ENCODE measurements around the gene PRKAR1B.
A peak's percentile ranks its signal among the peaks of the same experiment; 100 is the strongest.
"Not testable (repeated sequence)": the region's sequence is repeated elsewhere in the genome, so short reads cannot be mapped to it uniquely, and the experiment has no call there.

PRKAR1B gene

GRCh38 chr7:665736-666453 lies 61.2 kb downstream of the PRKAR1B start:
- DNase-seq = peak; percentile 7

GRCh38 chr7:664997-665735 lies 61.9 kb downstream of the PRKAR1B start:
- peak; percentile 6 for DNase-seq

DNA sequence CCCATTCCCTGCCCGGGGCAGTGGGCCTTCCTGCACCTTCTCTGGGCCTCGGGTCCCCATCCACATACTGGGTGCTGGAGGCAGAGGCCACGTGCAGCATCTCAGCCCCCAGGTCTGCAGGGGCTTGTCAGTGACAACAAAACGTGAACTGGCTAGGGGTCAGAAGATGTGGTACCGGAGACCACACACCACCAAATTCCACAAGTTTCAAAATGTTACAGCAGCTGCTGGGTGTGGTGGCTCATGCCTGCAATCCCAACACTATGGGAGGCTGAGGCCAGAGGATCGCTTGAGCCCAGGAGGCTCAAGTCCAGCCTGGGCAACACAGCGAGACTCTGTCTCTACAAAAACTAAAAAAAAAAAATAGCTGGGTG lies 62.7 kb downstream of the PRKAR1B start:
- peak; percentile 11 for DNase-seq

- DNase-seq = no peak
Measured at GRCh38 chr7:662576-662975, 64.5 kb downstream of the PRKAR1B start.

- no peak for DNase-seq
Measured at GRCh38 chr7:659996-660395, 67.1 kb downstream of the PRKAR1B start.

DNA sequence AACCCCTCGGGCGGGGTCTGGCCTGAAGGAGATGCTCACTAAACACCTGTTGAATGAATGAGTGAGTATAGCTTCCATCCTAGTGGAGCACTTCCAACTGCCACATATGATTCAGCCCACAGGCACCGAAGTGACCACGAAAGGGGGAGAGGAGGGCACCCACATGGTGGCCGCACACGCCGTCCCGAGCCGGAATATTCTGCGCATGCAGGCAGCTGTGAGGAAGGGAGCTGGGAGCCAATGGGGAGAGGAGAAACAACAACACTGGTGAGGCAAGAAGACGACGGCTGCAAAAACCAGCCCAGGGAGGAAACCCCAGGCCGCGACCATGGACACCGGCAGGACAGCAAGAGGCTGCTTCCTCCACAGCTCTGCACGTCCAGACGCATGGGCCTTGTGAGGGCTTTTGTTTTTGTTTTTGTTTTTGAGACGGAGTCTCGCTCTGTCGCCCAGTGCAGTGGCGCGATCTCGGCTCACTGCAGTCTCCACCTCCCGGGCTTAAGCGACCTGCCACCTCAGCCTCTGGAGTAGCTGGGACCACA lies 67.7 kb downstream of the PRKAR1B start:
- DNase-seq = no peak

- DNase-seq = no peak
Measured at GRCh38 chr7:657565-658119, 69.4 kb downstream of the PRKAR1B start.

DNA sequence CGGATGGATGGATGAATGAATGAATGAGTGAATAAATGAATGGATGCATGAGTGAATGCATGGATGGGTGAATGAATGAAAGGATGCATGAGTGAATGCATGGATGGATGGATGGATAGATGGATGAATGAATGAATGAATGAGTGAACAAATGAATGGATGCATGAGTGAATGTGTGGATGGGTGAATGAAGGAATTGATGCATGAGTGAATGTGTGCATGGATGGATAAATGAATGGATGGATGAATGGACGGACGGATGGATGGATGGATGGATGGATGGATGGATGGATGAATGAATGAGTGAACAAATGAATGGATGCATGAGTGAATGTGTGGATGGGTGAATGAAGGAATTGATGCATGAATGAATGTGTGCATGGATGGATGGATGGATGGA lies 70.1 kb downstream of the PRKAR1B start:
- DNase-seq = not testable (repeated sequence)

GRCh38 chr7:655758-656157 lies 71.3 kb downstream of the PRKAR1B start:
- no peak for DNase-seq

DNA sequence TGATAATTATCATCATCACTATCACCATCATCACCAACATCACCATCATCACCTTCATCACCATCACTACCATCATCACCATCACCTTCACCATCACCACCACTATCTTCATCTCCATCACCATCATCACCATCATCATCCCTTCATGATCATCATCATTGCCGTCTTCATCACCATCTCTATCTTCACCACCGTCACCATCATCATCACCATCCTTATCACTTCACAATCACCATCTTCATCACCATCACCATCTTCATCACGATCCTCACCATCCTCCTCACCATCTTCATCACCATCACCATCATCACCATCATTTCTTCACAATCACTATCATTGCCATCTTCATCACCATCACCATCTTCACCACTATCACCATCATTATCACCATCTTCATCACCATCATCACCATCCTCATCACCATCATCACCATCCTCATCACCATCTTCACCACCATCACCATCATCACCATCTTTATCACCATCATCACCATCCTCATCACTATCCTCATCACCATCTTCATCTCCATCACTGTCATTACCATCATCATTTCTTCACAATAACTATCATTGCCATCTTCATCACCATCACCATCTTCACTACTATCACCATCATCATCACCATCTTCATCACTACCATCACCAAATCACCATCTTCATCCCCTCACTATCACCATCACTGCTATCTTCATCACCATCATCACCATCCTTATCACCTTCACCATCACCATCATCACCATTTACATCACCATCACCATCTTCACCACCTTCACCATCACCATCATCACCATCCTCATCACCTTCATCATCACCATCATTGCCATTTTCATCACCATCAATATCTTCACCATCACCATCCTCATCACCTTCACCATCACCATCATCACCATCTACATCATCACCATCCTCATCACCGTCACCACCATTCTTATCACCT lies 73.0 kb downstream of the PRKAR1B start:
- no peak for DNase-seq

- no peak for DNase-seq
Measured at GRCh38 chr7:652881-653280, 74.2 kb downstream of the PRKAR1B start.

DNA sequence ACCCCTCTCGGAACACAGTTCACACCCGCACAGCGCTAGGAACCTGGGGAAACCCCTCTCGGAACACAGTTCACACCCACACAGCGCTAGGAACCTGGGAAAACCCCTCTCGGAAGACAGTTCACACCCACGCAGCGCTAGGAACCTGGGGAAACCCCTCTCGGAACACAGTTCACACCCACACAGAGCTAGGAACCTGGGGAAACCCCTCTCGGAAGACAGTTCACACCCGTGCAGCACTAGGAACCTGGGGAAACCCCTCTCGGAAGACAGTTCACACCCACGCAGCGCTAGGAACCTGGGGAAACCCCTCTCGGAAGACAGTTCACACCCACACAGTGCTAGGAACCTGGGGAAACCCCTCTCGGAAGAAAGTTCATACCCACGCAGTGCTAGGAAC lies 74.9 kb downstream of the PRKAR1B start:
- not testable (repeated sequence) for DNase-seq

GRCh38 chr7:651032-651728 lies 75.9 kb downstream of the PRKAR1B start:
- no peak for DNase-seq

- no peak for DNase-seq
Measured at GRCh38 chr7:650339-651031, 76.6 kb downstream of the PRKAR1B start.

GRCh38 chr7:646951-647350 lies 80.1 kb downstream of the PRKAR1B start:
- no peak for DNase-seq

DNA sequence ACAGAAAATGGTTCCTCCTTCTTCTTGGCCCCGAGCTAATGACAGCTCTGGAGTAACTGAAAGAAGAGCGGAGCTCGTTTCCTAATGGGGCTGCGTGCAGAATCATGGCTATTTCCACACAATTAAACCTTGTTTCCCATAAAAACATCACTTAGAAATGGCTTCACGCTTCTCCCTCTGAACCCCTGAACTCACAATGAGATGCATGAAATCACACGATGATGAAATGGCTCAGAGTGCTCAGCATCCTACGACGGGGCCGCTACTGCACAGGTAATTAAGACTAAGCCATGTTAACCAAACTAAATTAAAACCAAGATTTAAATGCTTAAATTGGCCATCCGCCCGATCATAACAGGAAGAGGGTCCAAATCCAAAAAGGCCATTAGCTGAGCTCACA lies 80.6 kb downstream of the PRKAR1B start:
- no peak for DNase-seq

GRCh38 chr7:645606-646005 lies 81.5 kb downstream of the PRKAR1B start:
- no peak for DNase-seq

DNA sequence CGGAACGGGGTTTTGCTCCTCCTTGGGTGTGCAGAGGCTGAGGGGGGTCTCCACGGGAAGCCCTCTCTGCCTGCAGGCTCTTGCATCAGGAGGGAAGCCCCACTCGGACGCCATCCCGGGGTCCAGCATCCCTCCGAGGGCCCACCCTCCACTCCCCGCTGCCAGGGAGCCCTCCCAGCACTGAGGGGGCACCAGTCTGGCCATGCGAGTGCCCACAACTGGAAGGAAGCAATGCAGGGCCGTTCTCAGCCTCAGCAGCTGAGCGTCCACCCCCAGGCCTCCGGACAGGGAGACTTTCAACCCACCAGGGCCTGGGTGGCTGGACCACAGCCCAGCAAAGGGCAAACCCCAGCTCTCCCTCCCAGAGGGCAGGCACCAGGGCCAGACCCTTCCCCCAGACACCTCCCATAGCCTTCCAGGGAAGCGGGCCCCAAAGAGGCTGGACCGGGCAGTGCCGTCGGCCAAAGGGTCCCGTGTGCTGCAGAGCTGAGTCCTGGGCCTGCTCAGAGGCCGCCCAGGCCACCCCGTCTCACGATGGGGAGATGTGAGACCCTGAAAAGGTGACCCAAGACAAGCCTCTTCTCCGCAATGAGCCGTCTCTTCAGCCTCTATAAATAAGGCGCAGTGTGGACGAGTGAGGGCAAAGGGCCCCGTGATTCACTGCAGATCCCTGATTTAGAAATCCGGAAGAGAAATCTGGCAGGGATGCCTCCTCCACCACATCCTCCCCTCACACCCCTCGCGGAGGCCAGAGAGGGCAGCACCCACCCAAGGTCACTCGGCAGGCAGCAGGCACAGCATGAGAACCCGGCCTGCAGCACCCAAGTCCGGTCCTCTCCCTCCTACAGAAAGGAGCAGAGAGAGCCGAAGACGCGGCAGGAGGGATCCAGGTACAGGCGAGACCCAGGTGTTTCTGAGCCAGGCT lies 82.4 kb downstream of the PRKAR1B start:
- no peak for DNase-seq

DNA sequence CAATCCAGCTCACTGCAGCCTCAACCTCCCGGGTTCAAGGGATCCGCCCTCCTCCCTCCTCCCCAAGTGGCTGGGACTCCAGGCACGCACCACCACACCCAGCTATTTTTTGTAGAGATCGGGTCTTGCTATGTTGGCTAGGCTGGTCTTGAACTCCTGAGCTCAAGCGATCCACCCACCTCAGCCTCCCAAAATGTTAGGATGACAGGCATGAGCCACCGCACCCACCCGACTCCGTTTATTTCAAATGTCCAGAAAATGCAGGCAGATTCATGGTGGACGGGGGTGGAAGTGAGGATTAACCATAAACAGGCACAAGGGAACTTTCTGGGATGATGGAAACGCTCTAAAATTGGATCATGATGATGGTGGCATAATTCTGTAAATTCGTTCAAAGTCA lies 85.1 kb downstream of the PRKAR1B start:
- no peak for DNase-seq

DNA sequence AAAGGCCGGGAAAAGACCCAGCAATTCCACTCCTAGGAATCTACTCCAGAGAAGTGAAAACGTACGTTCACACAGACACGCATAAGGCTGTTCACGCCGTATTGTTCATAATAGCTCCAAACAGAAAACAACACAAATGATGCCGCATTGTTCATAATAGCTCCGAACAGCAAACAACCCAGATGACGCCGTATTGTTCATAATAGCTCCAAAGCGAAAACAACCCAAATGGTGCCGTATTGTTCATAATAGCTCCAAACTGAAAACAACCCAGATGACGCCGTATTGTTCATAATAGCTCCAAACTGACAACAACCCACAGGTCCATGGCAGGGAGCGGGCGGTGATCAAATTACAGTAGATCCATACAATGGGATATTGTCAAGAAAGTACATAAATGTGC lies 85.8 kb downstream of the PRKAR1B start:
- DNase-seq = no peak

Data from activated CD4-positive, CD25-positive, alpha-beta regulatory T cell treated with anti-CD3 and anti-CD28 coated beads, Interleukin-2, amount 50 U/mL, for 72 hours (primary cell).